Mammary epithelial cell (primary cell): ENCODE measurements around the gene CHST14.

Experiments
- EZH2 ChIP-seq: IDR thresholded peaks from 2 replicates; pipeline ENCODE4 v1.6.1; 2012; ENCODE audit warnings: low read length, inconsistent platforms, borderline replicate concordance
- TF ChIP-seq, protein P1 (sequence below), 2 donors: IDR thresholded peaks in 1 of 2; conservative IDR thresholded peaks in 1 of 2; 2 replicates each; pipeline ENCODE4 v1.5.1; 2011 to 2012; ENCODE audit warnings: inconsistent platforms in 2 of 2, low read length in 2 of 2, mild to moderate bottlenecking in 2 of 2, control low read depth in 1 of 2, low read depth in 1 of 2; ENCODE audit not compliant: insufficient read depth in 1 of 2; ENCODE audit errors: extremely low read depth in 1 of 2

DNA sequence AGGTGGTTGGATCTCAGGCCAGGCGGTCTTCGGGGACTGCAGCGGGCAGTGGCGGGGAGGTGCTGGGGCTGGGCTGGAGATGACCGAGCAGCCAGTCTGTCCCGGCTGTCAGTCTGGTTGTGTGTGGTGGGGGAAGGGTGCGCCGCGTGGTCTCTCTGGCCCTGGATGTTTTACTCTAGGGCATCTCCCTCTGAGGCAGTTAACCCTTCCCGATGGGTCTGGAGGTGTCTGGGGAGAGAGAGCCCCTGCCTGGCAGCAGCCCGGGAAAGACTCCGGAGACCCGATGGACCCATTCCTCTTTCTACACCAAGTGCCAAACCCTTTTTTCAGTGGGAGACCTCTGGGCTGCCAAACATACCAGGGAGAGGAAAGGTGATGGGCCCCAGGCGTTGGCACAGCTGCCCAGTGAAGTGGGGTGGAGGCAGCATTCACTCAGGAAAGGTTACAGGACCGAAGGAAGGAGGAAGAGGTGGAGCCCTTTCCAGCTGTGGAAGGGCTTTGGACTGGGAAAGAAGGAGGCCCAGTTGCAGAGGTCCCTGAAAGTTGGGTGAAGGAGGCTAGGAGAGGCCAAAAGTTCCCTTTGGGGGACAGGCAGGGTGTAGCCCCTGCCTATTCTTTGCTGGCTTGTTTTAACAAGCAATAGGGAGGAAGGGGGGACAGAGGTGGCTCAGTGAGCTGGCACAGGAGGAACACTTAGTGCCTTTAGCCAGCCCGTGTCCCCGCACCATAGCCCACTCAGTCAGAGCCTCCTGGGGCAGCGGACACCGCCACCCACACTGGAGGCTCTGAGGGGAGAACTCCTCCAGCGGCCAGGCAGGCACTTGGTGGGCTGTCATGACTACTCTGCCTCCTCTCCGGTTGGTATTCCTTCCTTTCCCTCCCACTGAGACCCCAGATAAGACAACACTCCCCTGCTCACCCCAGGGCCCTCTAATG is 32.8 kb upstream of the CHST14 start:
- TF ChIP-seq, protein P1, sequence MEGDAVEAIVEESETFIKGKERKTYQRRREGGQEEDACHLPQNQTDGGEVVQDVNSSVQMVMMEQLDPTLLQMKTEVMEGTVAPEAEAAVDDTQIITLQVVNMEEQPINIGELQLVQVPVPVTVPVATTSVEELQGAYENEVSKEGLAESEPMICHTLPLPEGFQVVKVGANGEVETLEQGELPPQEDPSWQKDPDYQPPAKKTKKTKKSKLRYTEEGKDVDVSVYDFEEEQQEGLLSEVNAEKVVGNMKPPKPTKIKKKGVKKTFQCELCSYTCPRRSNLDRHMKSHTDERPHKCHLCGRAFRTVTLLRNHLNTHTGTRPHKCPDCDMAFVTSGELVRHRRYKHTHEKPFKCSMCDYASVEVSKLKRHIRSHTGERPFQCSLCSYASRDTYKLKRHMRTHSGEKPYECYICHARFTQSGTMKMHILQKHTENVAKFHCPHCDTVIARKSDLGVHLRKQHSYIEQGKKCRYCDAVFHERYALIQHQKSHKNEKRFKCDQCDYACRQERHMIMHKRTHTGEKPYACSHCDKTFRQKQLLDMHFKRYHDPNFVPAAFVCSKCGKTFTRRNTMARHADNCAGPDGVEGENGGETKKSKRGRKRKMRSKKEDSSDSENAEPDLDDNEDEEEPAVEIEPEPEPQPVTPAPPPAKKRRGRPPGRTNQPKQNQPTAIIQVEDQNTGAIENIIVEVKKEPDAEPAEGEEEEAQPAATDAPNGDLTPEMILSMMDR (conservative IDR thresholded peaks at IDR 0.05 in 1 of 2, IDR thresholded peaks at IDR 0.05 in 1 of 2; ENCODE audit: extremely low read depth in 1 of 2, insufficient read depth in 1 of 2, low read depth in 1 of 2, low read length in 2 of 2) = no peak
- TF ChIP-seq EZH2 = no peak
